ENCODE data around the gene FOXRED2.

GRCh38 chr22:36471341-36471821 lies 35.5 kb downstream of the FOXRED2 start:
- TF ChIP-seq CTCF (IDR thresholded peaks at IDR 0.05), result no peak
- TF ChIP-seq ZFX (IDR thresholded peaks at IDR 0.05; ENCODE audit: borderline replicate concordance), result no peak

All from 22Rv1 (cell line).